Neural cell (in vitro differentiated cells): ENCODE data around the gene GUCY1A2. TPM values are rescaled to one million over a fixed set of nuclear protein-coding genes. Genes with fewer than 3 reads are reported as not detected.
A peak's percentile ranks its signal among the peaks of the same experiment; 100 is the strongest.

ENCODE experiments used
- H2AFZ ChIP-seq: fragments of 200-600, 300-800 bp; sonication (generic), shearing (Covaris generic); 2 replicates; pipeline ENCODE4 v1.6.0; 2014; ENCODE audit warnings: low read depth, mild to moderate bottlenecking, antibody characterized with exemption, low read length, moderate library complexity
- H3F3A ChIP-seq: fragments of 200-600 bp; shearing (Covaris generic); 2 replicates; pipeline ENCODE4 v1.6.1; 2016; ENCODE audit warnings: mild to moderate bottlenecking, moderate library complexity, mixed read lengths, antibody characterized with exemption, low read length; ENCODE audit not compliant: insufficient read depth, poor library complexity, severe bottlenecking
- H3K27ac ChIP-seq: fragments of 200-600, 300-800 bp; sonication (generic), shearing (Covaris generic); 2 replicates; pipeline ENCODE4 v1.5.1; 2014; ENCODE audit warnings: mild to moderate bottlenecking, low read length, moderate library complexity
- H3K27me3 ChIP-seq: fragments of 300-800, 200-600 bp; sonication (generic), shearing (Covaris generic); 2 replicates; pipeline ENCODE4 v1.6.0; 2014; ENCODE audit warnings: mild to moderate bottlenecking, low read depth, low read length, moderate library complexity; ENCODE audit not compliant: insufficient read depth
- H3K36me3 ChIP-seq: fragments of 300-800, 200-600 bp; sonication (generic), shearing (Covaris generic); 2 replicates; pipeline ENCODE4 v1.5.1; 2014; ENCODE audit warnings: mild to moderate bottlenecking, antibody characterized with exemption, low read length, moderate library complexity; ENCODE audit not compliant: insufficient read depth
- H3K4me2 ChIP-seq: fragments of 300-800, 200-600 bp; sonication (generic), shearing (Covaris generic); 2 replicates; pipeline ENCODE4 v1.6.0; 2014; ENCODE audit warnings: mild to moderate bottlenecking, low read length
- H3K4me3 ChIP-seq: fragments of 300-800, 200-600 bp; sonication (generic), shearing (Covaris generic); 2 replicates; pipeline ENCODE4 v1.5.1; 2014; ENCODE audit warnings: mild to moderate bottlenecking, low read length, moderate library complexity
- H3K79me2 ChIP-seq: fragments of 200-600 bp; shearing (Covaris generic); replicated peaks from 2 replicates; pipeline ENCODE4 v1.6.0; 2014; ENCODE audit warnings: mild to moderate bottlenecking, low read length, moderate library complexity; ENCODE audit not compliant: insufficient read depth
- H3K9ac ChIP-seq: fragments of 300-800, 200-600 bp; sonication (generic), shearing (Covaris generic); 2 replicates; pipeline ENCODE4 v1.6.1; 2016; ENCODE audit warnings: mild to moderate bottlenecking, low read length, mixed read lengths
- H3K9me2 ChIP-seq: fragments of 200-600 bp; shearing (Covaris generic); 2 replicates; pipeline ENCODE4 v1.6.1; 2016; ENCODE audit warnings: mild to moderate bottlenecking, low read length, mixed read lengths; ENCODE audit not compliant: insufficient read depth
- H3K9me3 ChIP-seq: fragments of 200-600, 300-800 bp; sonication (generic), shearing (Covaris generic); 2 replicates; pipeline ENCODE4 v1.6.1; 2016; ENCODE audit warnings: mild to moderate bottlenecking, mixed run types, low read length, moderate library complexity, mixed read lengths
- H4K20me1 ChIP-seq: fragments of 200-600 bp; shearing (Covaris generic); 2 replicates; pipeline ENCODE4 v1.6.1; 2016; ENCODE audit warnings: mild to moderate bottlenecking, mixed run types; ENCODE audit not compliant: insufficient read depth
- EZH2 ChIP-seq: fragments of 200-600, 300-800 bp; shearing (Covaris generic), sonication (generic); IDR thresholded peaks from 2 replicates; pipeline ENCODE4 v1.6.1; 2014; ENCODE audit warnings: antibody characterized with exemption, low read length, borderline replicate concordance, mild to moderate bottlenecking; ENCODE audit not compliant: insufficient read depth, poor library complexity, severe bottlenecking
- SMC3 ChIP-seq: fragments of 450-650 bp; conservative IDR thresholded peaks from 2 replicates; pipeline ENCODE4 v1.6.1; 2014; ENCODE audit warnings: antibody characterized with exemption, mild to moderate bottlenecking, moderate library complexity; ENCODE audit not compliant: poor library complexity
- polyA plus RNA-seq: library from polyadenylated mRNA; depleted of rRNA; stranded (reverse); fragments of >200 nt; gene quantifications from 2 replicates; pipeline ENCODE4 v1.2.3, GENCODE V29; 2014
- TF ChIP-seq, protein P1 (sequence below): IDR thresholded peaks from 2 replicates; pipeline ENCODE4 v1.6.1; 2012; ENCODE audit warnings: borderline replicate concordance
- TF ChIP-seq, protein P2 (sequence below): fragments of 450-650 bp; IDR thresholded peaks from 2 replicates; pipeline ENCODE4 v1.5.1; 2014; ENCODE audit warnings: antibody characterized with exemption, mild to moderate bottlenecking, moderate library complexity; ENCODE audit not compliant: poor library complexity, severe bottlenecking

The GUCY1A2 gene
- polyA plus RNA-seq, 1 donor from 2014 or later, result 5.1 TPM

GRCh38 chr11:106770489-106771085 is 247.7 kb downstream of the GUCY1A2 start:
- Histone ChIP-seq H3K27me3 (no peaks in the 10 kb centered on the region), H3K9ac (no peak overlapping the region), H2AFZ (no peak overlapping the region), H3K79me2 (no peaks in the 10 kb centered on the region), H3F3A (peaks cover 4% of the 10 kb centered on the region), H3K27ac (no peak overlapping the region), H4K20me1 (no peaks in the 10 kb centered on the region), H3K9me3 (no peaks in the 10 kb centered on the region), H3K4me3 (no peak overlapping the region), H3K4me2 (no peak overlapping the region), H3K36me3 (no peaks in the 10 kb centered on the region), H3K9me2 (no peaks in the 10 kb centered on the region)
- TF ChIP-seq, protein P1, sequence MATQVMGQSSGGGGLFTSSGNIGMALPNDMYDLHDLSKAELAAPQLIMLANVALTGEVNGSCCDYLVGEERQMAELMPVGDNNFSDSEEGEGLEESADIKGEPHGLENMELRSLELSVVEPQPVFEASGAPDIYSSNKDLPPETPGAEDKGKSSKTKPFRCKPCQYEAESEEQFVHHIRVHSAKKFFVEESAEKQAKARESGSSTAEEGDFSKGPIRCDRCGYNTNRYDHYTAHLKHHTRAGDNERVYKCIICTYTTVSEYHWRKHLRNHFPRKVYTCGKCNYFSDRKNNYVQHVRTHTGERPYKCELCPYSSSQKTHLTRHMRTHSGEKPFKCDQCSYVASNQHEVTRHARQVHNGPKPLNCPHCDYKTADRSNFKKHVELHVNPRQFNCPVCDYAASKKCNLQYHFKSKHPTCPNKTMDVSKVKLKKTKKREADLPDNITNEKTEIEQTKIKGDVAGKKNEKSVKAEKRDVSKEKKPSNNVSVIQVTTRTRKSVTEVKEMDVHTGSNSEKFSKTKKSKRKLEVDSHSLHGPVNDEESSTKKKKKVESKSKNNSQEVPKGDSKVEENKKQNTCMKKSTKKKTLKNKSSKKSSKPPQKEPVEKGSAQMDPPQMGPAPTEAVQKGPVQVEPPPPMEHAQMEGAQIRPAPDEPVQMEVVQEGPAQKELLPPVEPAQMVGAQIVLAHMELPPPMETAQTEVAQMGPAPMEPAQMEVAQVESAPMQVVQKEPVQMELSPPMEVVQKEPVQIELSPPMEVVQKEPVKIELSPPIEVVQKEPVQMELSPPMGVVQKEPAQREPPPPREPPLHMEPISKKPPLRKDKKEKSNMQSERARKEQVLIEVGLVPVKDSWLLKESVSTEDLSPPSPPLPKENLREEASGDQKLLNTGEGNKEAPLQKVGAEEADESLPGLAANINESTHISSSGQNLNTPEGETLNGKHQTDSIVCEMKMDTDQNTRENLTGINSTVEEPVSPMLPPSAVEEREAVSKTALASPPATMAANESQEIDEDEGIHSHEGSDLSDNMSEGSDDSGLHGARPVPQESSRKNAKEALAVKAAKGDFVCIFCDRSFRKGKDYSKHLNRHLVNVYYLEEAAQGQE, result no peak
- TF ChIP-seq SMC3, result no peak

GRCh38 chr11:106765469-106766258 is 252.6 kb downstream of the GUCY1A2 start:
- TF ChIP-seq EZH2, result no peak
- TF ChIP-seq, protein P1, result peak; percentile 75
- Histone ChIP-seq H3F3A (peaks cover 4% of the 10 kb centered on the region), H3K4me3 (peak overlapping the region; percentile 42), H3K36me3 (no peaks in the 10 kb centered on the region), H2AFZ (no peak overlapping the region), H3K27me3 (no peaks in the 10 kb centered on the region), H3K4me2 (peak overlapping the region; percentile 35), H3K27ac (peak overlapping the region; percentile 46), H3K9me2 (no peaks in the 10 kb centered on the region), H4K20me1 (no peaks in the 10 kb centered on the region), H3K9me3 (no peaks in the 10 kb centered on the region), H3K79me2 (no peaks in the 10 kb centered on the region), H3K9ac (no peak overlapping the region)

DNA sequence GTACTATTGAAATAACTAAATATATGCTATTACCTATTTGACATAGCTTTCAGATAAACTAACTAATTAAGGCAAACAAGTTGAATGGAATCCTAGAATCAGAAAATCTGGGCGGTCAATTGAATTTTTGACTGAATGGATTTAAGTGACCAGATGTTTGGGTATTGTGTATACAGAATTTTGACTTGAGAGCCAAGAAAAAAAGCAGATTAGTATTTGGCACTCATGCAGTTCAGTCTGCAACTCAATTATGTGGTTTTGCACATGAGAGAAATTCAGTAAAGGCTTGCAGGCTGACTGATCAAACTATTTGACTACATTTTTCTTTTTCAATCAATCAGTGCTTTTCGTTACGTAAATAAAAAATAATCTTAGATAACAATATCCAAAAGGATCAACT is 254.8 kb downstream of the GUCY1A2 start:
- H3F3A ChIP-seq, result peaks cover 4% of the 10 kb centered on the region
- H3K79me2 ChIP-seq, result no peaks in the 10 kb centered on the region
- no peak overlapping the region for H3K4me2 ChIP-seq
- H3K9me3 ChIP-seq, result no peaks in the 10 kb centered on the region
- H3K27ac ChIP-seq, result no peak overlapping the region
- no peaks in the 10 kb centered on the region for H3K9me2 ChIP-seq
- H3K4me3 ChIP-seq, result no peak overlapping the region
- H3K9ac ChIP-seq, result no peak overlapping the region
- H4K20me1 ChIP-seq, result no peaks in the 10 kb centered on the region
- TF ChIP-seq, protein P1, result no peak
- TF ChIP-seq, protein P2, sequence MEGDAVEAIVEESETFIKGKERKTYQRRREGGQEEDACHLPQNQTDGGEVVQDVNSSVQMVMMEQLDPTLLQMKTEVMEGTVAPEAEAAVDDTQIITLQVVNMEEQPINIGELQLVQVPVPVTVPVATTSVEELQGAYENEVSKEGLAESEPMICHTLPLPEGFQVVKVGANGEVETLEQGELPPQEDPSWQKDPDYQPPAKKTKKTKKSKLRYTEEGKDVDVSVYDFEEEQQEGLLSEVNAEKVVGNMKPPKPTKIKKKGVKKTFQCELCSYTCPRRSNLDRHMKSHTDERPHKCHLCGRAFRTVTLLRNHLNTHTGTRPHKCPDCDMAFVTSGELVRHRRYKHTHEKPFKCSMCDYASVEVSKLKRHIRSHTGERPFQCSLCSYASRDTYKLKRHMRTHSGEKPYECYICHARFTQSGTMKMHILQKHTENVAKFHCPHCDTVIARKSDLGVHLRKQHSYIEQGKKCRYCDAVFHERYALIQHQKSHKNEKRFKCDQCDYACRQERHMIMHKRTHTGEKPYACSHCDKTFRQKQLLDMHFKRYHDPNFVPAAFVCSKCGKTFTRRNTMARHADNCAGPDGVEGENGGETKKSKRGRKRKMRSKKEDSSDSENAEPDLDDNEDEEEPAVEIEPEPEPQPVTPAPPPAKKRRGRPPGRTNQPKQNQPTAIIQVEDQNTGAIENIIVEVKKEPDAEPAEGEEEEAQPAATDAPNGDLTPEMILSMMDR, result no peak
- no peaks in the 10 kb centered on the region for H3K27me3 ChIP-seq
- no peaks in the 10 kb centered on the region for H3K36me3 ChIP-seq
- H2AFZ ChIP-seq, result no peak overlapping the region
